Right hindlimb (tissue), 1 donor: Measurements from ENCODE around the gene SCIMP.
"Not testable (repeated sequence)": the region's sequence is repeated elsewhere in the genome, so short reads cannot be mapped to it uniquely, and the experiment has no call there.

Experiments
- DNase-seq: peaks from one replicate; pipeline ENCODE4 v3.0.0-alpha.2; 2018

SCIMP gene

DNA sequence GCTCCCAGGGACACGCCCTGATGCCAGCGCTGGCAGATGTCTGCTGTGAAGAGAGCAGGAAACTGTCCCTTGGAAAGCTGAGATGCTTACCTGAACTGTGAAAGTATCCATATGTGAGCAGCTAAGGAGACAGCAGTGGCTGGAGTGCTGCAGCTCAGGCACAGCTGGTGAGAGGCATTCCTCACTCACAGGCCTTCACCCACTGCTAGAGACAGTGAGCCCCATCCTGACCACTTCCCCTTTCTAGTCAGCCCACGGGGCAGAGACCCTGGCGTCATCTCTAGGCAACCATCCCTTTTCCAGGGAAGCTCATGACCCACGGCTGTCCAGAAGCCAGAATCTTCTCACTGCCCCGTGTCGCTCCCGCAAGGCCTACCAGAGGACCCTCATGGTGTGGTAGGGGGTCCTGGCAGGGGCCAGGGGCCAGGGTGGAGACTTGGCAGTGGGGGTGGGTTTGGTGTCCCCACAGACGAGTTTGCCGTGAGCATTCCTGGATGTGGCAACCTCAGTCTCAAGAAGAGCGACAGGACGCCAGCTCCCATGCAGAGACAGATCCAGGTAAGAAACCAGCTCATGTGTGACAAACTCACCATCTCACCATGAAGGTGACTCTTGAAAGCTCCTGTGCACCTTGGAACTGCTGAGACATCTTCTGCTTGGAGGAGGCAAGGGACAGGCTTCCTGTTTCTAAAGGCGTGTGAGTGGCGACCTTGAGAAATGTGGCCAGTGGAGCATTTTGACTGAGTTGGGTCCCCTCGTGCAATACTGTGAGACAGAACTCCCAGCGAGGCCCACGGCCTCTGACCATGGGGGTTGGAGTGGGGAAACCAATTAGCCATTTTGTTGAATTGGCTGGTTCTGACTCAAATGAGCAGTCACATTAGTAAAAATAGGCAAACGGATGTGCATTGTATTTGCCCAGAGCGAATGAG is at the start of gene SCIMP:
TSS of gene SCIMP (minus strand) at position 216 of the 932 bp plus-strand sequence. CDS start at position 111, 105 bp downstream.
- DNase-seq = no peak

DNA sequence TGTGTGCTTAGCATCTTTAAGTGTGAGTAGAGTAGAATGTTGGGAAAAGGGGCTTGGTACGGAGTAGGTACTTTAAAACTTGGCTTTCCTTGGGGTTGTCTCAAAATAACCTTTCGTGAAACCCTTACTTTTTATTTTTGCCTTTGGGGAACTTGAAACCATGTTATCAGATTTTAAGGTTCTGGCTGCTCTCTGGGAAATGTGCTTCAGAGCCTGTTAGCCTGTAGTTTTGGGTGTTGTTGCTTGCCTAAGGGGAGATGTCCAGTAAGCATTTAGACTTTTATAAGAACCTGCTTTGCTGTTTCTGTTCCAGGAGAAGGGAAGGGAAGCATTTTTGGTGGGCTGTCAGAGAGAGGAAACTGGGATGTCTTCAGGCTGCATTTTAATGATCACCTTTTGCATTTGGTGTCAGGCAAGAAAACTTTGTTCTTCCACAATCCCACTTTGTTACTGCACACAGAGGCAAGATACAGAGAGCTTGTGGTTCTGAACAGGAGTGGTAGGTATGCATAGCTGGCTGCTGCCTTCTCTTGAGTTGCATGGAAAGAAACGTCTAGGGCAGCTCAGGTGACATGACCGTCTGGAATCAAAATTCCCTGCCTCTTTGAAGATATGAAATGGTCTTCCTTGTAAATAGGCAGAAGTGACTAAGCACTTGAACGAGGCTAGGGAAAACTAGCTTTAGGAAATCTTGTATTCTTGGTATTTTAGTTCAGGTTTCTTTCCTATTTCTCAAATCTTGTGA is 49.1 kb upstream of the SCIMP start:
- DNase-seq = no peak

DNA sequence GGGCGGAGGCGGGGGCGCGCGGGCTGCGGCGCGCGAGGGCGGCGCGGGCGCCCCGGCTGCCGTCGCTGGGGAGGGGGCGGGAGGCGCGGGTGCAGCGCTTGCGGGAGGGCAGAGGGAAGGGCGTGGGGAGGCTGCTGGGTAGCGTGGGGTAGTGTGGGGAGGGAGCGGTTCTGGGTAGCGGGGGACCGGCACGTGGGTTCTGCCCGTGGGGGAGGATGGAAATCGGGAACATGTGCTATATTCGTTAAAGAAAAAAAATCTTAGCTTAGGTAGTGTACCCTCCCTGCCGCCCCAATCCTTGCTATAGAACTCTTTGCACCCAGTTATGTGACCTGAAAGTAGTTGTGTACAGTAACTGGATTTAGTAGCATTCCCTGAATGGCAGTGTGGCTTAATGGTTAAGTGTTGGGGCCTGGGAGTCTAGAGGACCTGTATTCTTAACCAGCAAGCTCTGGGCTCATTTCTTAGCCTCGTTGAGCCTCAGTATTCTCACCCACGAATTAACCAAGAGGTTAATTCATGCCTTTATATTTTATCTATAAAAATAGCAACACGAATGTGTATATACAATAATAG is 48.1 kb upstream of the SCIMP start:
- peak; percentile 46 for DNase-seq

GRCh38 chr17:5281814-5282641 is 47.4 kb upstream of the SCIMP start, which contains the start of gene RABEP1:
RABEP1 (plus strand) TSS chr17:5282284; CDS start chr17:5282487, 203 bp downstream.
- peak; percentile 93 for DNase-seq

DNA sequence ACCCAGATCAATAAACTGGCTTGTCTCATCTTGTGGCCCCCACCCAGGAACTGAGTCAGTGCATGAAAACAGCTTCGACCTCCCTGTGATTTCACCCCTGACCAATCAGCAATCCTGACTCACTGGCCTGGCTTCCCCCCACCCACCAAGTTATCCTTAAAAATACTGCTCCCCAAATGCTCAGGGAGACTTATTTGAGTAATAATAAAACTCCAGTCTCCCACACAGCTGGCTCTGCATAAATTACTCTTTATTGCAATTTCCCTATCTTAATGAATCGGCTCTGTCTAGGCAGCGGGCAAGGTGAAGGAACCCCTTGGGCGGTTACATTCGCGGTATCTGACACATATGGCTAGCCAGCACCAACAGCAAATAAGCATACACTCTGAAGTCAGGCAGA is 37.7 kb upstream of the SCIMP start:
- DNase-seq = no peak

DNA sequence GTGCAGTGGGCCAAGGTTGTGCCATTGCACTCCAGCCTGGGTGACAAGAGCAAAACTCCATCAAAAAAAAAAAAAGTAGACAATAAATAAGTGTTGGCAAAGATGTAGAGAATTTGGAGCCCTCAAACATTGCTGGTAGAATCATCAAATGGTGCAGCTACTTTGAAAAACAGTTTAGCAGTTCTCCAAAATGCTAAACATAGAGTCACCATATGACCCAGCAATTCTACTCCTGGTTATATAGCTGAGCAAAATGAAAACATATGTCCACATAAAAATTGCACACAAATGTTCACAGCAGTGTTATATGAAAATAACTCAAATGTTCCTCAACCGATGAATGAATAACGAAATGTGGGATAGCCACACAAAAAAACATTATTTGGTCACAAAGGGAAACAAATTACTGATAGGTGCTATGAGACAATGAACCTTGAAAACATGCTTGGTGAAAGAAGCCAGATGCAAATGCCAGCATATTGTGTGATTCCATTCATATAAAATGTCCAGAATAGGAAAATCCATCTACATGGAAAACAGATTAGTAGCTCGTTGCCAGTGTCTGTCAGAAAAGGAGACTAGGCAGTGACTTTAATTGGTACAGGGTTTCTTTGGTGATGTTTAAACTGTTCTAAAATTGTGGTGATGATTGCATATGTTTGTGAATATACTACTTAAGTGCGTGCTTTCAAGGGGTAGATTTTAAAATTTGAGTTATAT is 34.7 kb upstream of the SCIMP start:
- no peak for DNase-seq

DNA sequence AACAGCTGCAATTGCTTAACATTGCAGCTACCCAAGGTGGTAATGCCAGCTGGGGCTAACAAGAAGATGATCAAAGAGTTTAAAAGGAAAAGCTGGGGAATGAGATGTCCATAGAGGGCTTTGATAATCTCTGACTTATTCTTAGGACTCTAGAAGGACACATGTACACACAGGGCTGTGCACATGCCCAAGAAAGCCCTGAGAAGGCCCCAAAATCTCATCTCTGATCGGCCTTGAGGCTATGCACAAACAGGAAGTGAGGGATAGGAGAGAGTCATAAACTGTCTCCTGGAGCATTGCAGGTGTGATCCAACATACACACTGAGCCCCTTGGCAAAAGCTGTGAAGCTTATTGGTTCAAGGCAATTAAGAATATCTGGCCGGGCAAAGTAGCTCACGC is 30.2 kb upstream of the SCIMP start:
- DNase-seq = no peak

DNA sequence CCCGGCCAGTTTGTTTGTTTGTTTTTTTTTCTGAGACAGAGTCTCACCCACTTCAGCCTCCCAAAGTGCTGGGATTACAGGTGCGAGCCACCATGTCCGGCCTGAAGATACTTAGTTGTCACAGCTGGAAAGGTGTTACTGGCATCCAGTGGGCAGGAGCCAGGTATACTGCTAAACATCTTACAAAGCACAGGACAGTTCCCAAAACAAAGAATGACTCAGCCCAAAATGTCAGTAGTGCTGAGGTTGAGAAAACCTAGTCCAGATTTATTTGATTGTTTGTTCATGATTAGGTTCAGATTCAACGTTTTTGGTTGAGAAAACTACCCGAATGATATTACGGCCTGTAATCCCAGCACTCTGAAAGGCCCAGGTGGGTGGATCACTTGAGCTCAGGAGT is 28.8 kb upstream of the SCIMP start:
- no peak for DNase-seq

- DNase-seq = no peak
Measured at GRCh38 chr17:5262416-5262991, 27.8 kb upstream of the SCIMP start.

DNA sequence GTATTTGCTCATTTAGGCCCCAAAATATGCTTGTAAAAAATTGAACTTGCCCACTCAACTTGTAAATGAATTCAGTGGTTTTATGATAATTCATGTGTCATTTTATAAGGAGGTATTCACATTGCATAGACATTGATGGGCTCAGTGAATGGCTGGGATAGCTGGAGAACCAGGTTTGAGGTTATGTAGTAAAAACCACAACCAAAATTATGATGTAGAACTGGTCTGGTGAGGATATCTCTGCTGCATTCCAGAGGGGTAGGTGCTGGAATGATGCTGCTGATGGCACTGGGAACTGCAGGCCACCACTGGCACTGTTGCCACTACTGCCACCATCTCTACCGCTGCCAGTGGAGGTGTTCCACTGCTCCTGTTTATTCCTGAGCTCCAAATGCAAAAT is 25.9 kb upstream of the SCIMP start:
- DNase-seq = no peak

GRCh38 chr17:5257124-5257523 is 22.5 kb upstream of the SCIMP start:
- no peak for DNase-seq

GRCh38 chr17:5254903-5255521 is 20.4 kb upstream of the SCIMP start:
- DNase-seq = peak; percentile 34

DNA sequence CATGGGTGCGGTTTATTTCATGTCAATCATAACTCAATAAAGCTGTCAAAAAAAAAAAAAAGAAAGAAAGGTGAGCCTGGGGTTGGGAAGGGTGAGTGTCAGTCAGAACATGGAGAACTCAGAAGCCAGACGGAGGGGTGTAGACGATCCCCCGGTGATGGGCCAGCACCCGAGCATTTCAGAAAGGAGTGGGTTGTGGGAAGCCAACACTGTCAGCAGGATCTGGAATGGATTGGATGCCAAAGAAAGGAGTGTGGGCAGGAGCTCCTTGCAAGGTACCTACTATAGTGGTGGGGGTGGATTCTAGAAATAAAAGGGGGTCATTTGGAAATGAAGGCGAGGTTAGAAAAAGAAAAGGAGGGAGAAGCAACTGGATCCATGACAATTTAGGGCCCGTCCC is 19.8 kb upstream of the SCIMP start:
- no peak for DNase-seq

DNA sequence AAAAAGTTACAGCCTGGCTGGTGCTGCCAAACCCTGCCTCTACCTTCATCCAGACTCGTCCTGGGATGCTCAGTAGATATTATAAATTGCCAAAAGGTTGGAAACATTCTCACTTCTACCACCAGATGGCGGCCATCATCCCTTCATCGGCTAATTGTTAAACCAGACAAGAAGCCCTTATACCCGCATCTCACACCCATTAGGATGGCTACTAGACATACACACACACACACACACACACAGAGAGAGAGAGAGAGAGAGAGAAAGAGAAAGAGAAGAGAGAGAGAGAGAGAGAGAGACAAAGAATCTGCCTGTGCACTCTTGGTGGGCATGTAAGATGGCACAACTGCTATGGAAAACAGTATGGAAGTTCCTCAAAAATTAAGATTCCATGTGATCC is 15.0 kb upstream of the SCIMP start:
- DNase-seq = peak; percentile 64

GRCh38 chr17:5248821-5249479 is 14.3 kb upstream of the SCIMP start:
- no peak for DNase-seq

DNA sequence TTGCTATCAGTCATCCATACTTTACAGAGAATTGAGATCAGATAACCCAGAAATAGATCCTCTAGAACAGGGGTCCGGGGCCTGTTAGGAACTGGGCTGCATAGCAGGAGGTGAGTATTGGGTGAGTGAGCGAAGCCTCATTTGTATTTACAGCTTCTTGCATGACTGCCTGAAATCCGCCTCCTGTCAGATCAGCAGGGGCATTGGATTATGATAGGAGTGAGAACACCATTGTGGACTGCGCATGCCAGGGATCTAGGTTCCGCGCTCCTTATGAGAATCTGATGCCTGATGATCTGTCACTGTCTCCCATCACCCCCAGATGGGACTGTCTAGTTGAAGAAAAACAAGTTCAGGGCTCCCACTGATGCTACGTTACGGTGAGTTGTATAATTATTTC is 13.0 kb upstream of the SCIMP start:
- DNase-seq = no peak

- no peak for DNase-seq
Measured at GRCh38 chr17:5241861-5242671, 7.4 kb upstream of the SCIMP start.

- not testable (repeated sequence) for DNase-seq
Measured at GRCh38 chr17:5239769-5240168, 5.1 kb upstream of the SCIMP start.

GRCh38 chr17:5238333-5238732 is 3.7 kb upstream of the SCIMP start:
- no peak for DNase-seq
